HCT116 (cell line): ENCODE measurements around the gene SPRY4. TPM values are rescaled to one million over a fixed set of nuclear protein-coding genes. Genes with fewer than 3 reads are reported as not detected.

ENCODE experiments used
- ATAC-seq: fragments of 200-7000 bp; cut with Tn5 transposase; 2 replicates; pipeline ENCODE4 v1.9.1; 2020; ENCODE audit warnings: mild to moderate bottlenecking, moderate library complexity
- BruUV-seq: library from RNA; stranded (reverse); fragments of 400-500 nt; replicated peaks from 2 replicates; lab custom pipeline; 2021; lab: Mats Ljungman, UMichigan
- CTCF ChIA-PET: fragments of 300-600 bp; sonication (Branson Sonifier 250); formaldehyde crosslinking; loops from one replicate; lab custom pipeline; 2021; ENCODE audit warnings: antibody characterized with exemption; lab: Charles Lee
- POLR2A ChIA-PET: fragments of 300-600, 350-600 bp; sonication (Branson Sonifier 250); formaldehyde crosslinking; loops from one replicate; lab custom pipeline; 2021; ENCODE audit warnings: antibody characterized with exemption; lab: Charles Lee
- RAD21 ChIA-PET, 2 experiments: fragments of 300-600 bp; sonication (Branson Sonifier 250); formaldehyde crosslinking; loops; one replicate each; lab custom pipeline; 2023; ENCODE audit warnings: low total read pairs in 2 of 2; ENCODE audit not compliant: uncharacterized antibody in 2 of 2, unreplicated experiment in 2 of 2, low non-redundant PET in 1 of 2; lab: Charles Lee
- DNase-seq: peaks from one replicate; pipeline ENCODE4 v3.0.0-alpha.2; 2010; ENCODE audit warnings: low read depth, low spot score
- H2AFZ ChIP-seq: fragments of 200-600 bp; shearing (Covaris generic), sonication (generic); 2 replicates; pipeline ENCODE4 v1.6.1; 2017; ENCODE audit warnings: low read depth, mixed run types, mixed read lengths, antibody characterized with exemption, low read length; ENCODE audit not compliant: poor library complexity, severe bottlenecking
- H3K27ac ChIP-seq: 2 replicates; pipeline ENCODE4 v1.5.1; 2012; ENCODE audit warnings: low read depth, low read length
- H3K27me3 ChIP-seq: fragments of 200-600 bp; sonication (generic); 2 replicates; pipeline ENCODE4 v1.6.1; 2016; ENCODE audit warnings: mixed run types, low read length, mixed read lengths; ENCODE audit not compliant: insufficient read depth
- H3K36me3 ChIP-seq, 2 experiments: fragments of 200-500 bp in 1 of 2; fragments of 200-600 bp in 1 of 2; sonication (Bioruptor generic) in 1 of 2; sonication (generic) in 1 of 2; 2 replicates each; pipeline versions ENCODE4 v1.5.1 to v1.6.1; 2014 to 2016; ENCODE audit warnings: low read length in 2 of 2, inconsistent platforms in 1 of 2, mixed read lengths in 1 of 2, mixed run types in 1 of 2; ENCODE audit not compliant: insufficient read depth in 2 of 2, control insufficient read depth in 1 of 2
- H3K4me1 ChIP-seq, 2 experiments: fragments of 200-600 bp in 1 of 2; sonication (generic) in 1 of 2; 2 replicates each; pipeline versions ENCODE4 v1.5.1 to v1.6.1; 2012 to 2017; ENCODE audit warnings: low read length in 2 of 2, inconsistent platforms in 1 of 2, mild to moderate bottlenecking in 1 of 2, mixed read lengths in 1 of 2, mixed run types in 1 of 2, moderate library complexity in 1 of 2; ENCODE audit not compliant: insufficient read depth in 2 of 2, control insufficient read depth in 1 of 2
- H3K4me2 ChIP-seq: fragments of 200-600 bp; sonication (generic); 2 replicates; pipeline ENCODE4 v1.6.1; 2017; ENCODE audit warnings: mixed run types, low read length, mixed read lengths
- H3K4me3 ChIP-seq, 2 experiments: fragments of 200-600 bp in 1 of 2; sonication (generic) in 1 of 2; replicated peaks in 1 of 2; 2 replicates each; pipeline ENCODE4 v1.5.1; 2011 to 2016; ENCODE audit warnings: low read length in 2 of 2, control low read depth in 1 of 2, low read depth in 1 of 2, mild to moderate bottlenecking in 1 of 2, mixed read lengths in 1 of 2, mixed run types in 1 of 2
- H3K79me2 ChIP-seq: fragments of 200-600 bp; sonication (generic); 2 replicates; pipeline ENCODE4 v1.6.1; 2017; ENCODE audit warnings: mild to moderate bottlenecking, mixed run types, low read length, moderate library complexity, mixed read lengths; ENCODE audit not compliant: insufficient read depth
- H3K9ac ChIP-seq: fragments of 200-600 bp; sonication (generic); 2 replicates; pipeline ENCODE4 v1.6.1; 2016; ENCODE audit warnings: low read length, mixed read lengths
- H3K9me2 ChIP-seq: fragments of 200-600 bp; sonication (generic), shearing (Covaris generic); 2 replicates; pipeline ENCODE4 v1.6.1; 2017; ENCODE audit warnings: mixed run types, mild to moderate bottlenecking, moderate library complexity; ENCODE audit not compliant: insufficient read depth
- H3K9me3 ChIP-seq, 2 experiments: fragments of 200-500 bp in 1 of 2; fragments of 200-600 bp in 1 of 2; sonication (Bioruptor generic) in 1 of 2; sonication (generic) in 1 of 2; 2 replicates each; pipeline ENCODE4 v1.6.1; 2014 to 2017; ENCODE audit warnings: low read length in 2 of 2, mixed read lengths in 2 of 2, inconsistent platforms in 1 of 2, low read depth in 1 of 2, mild to moderate bottlenecking in 1 of 2, mixed run types in 1 of 2, moderate library complexity in 1 of 2; ENCODE audit not compliant: control insufficient read depth in 1 of 2, insufficient read depth in 1 of 2
- H4K20me1 ChIP-seq: fragments of 200-600 bp; sonication (generic), shearing (Covaris generic); 2 replicates; pipeline ENCODE4 v1.6.1; 2017; ENCODE audit warnings: mixed run types, mild to moderate bottlenecking, moderate library complexity; ENCODE audit not compliant: insufficient read depth
- CBX3 ChIP-seq: IDR thresholded peaks from 2 replicates; pipeline ENCODE4 v1.6.1; 2012; ENCODE audit warnings: low read depth
- CTCF ChIP-seq, 3 experiments: fragments of 200-600 bp in 1 of 3; sonication (generic) in 1 of 3; IDR thresholded peaks in 2 of 3; conservative IDR thresholded peaks in 1 of 3; 2 replicates each; pipeline ENCODE4 v1.5.1; 2012 to 2017; ENCODE audit warnings: low read depth in 2 of 3, low read length in 2 of 3, antibody characterized with exemption in 1 of 3, borderline replicate concordance in 1 of 3, control low read depth in 1 of 3, mild to moderate bottlenecking in 1 of 3, mixed read lengths in 1 of 3, mixed run types in 1 of 3, moderate library complexity in 1 of 3; ENCODE audit not compliant: insufficient read depth in 1 of 3
- EGR1 ChIP-seq: IDR thresholded peaks from 2 replicates; pipeline ENCODE4 v1.6.1; 2012; ENCODE audit warnings: low read depth
- EZH2 ChIP-seq: fragments of 200-600 bp; sonication (generic); IDR thresholded peaks from 2 replicates; pipeline ENCODE4 v1.6.1; 2017; ENCODE audit warnings: antibody characterized with exemption, mixed run types
- JUND ChIP-seq: IDR thresholded peaks from 2 replicates; pipeline ENCODE4 v1.6.1; 2012
- MAX ChIP-seq: IDR thresholded peaks from 2 replicates; pipeline ENCODE4 v1.6.1; 2012
- POLR2A ChIP-seq: IDR thresholded peaks from 2 replicates; pipeline ENCODE4 v1.7.0; 2011; ENCODE audit warnings: borderline replicate concordance; ENCODE audit not compliant: insufficient read depth, insufficient read length; ENCODE audit errors: extremely low read depth
- POLR2AphosphoS5 ChIP-seq: IDR thresholded peaks from 2 replicates; pipeline ENCODE4 v1.6.1; 2011; ENCODE audit warnings: mild to moderate bottlenecking, low read depth, low read length, moderate library complexity
- SIN3A ChIP-seq: IDR thresholded peaks from 2 replicates; pipeline ENCODE4 v1.6.1; 2012; ENCODE audit warnings: low read depth
- SP1 ChIP-seq: IDR thresholded peaks from 2 replicates; pipeline ENCODE4 v1.6.1; 2012; ENCODE audit warnings: low read depth
- TCF7L2 ChIP-seq: IDR thresholded peaks from 2 replicates; pipeline ENCODE4 v1.7.0; 2011; ENCODE audit warnings: borderline replicate concordance, inconsistent platforms; ENCODE audit not compliant: insufficient read depth, insufficient read length; ENCODE audit errors: extremely low read depth
- YY1 ChIP-seq: IDR thresholded peaks from 2 replicates; pipeline ENCODE4 v1.6.1; 2011; ENCODE audit warnings: low read length, low read depth, moderate library complexity, mild to moderate bottlenecking; ENCODE audit not compliant: insufficient replicate concordance; ENCODE audit errors: extremely low read depth
- ZFX ChIP-seq: fragments of 450-650 bp; IDR thresholded peaks from 2 replicates; pipeline ENCODE4 v1.6.1; 2017
- ZNF274 ChIP-seq: fragments of 200-500 bp; sonication (Bioruptor generic); IDR thresholded peaks from 2 replicates; pipeline ENCODE4 v1.6.1; 2014; ENCODE audit warnings: mild to moderate bottlenecking, low read depth, low read length, inconsistent platforms
- intact Hi-C: fragments of 100-400 bp; cut with micrococcal nuclease; formaldehyde crosslinking; loops from 2 replicates; pipeline ENCODE4 v1.10.0; 2022
- total RNA-seq: library from RNA; stranded (reverse); gene quantifications from one replicate; pipeline ENCODE4 v1.2.1, GENCODE V29; 2021; ENCODE audit not compliant: unreplicated experiment
- TF ChIP-seq, protein P1 (sequence below): IDR thresholded peaks from 2 replicates; pipeline ENCODE4 v1.6.1; 2012

Gene SPRY4
- total RNA-seq, 1 experiment from 2014 or later, result 112 TPM

DNA sequence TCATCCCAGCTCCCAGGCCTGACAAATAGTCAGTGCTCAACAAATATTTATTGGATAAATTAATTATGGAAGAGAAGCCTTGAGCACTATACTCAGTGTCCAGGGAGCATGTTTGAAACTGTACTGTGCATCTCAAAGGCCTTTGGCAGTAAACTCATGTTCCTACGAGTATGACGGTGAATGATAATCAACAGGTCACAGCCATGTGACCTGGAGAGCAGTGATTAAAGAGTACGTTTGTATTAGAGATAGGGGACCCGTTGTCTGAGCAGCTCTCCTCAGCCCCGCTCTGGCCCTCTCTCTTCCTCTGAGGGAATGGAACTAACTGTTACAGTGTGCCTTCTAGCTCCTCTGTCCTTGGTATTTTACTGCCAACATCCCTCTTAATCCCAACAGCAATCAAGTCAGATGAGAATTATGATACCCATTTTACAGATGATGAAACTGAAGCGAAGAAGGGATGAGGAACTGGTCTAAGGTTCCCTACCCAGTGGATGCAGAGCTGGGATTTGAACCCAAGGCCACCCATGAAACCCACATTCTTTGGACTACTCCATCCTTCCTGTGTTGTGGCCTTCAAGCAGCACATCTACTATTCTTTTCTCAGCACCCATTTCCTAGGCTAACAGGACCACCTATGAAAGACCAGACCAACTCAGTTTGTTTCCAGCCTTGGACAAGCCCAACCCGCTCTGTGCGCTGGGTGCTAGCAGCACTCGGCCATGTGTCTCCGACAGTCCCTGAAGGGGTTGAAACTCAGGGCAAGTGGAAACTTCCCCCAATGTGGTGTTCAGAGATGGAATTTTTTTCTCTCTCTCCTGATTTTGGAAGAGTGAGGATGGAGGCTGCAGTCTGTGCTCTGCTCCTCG, 34.9 kb downstream of the SPRY4 start:
- CTCF ChIA-PET, result no interaction called here
- POLR2A ChIA-PET, result no interaction called here
- Histone ChIP-seq H3K4me2 (no peak overlapping the region), H3K9ac (no peak overlapping the region), H3K9me2 (no peaks in the 10 kb centered on the region), H3K9me3 (no peaks in the 10 kb centered on the region), H2AFZ (no peak overlapping the region), H3K36me3 (peaks cover 0 to 4% of the 10 kb centered on the region in 2 experiments; a peak in 1 of 4 replicates), H3K27ac (no peak overlapping the region), H3K4me3 (no peak overlapping the region), H3K4me1 (peaks cover 8 to 21% of the 10 kb centered on the region in 2 experiments; a peak in 3 of 4 replicates), H4K20me1 (no peaks in the 10 kb centered on the region), H3K79me2 (peaks cover 13% of the 10 kb centered on the region; the same call in 1 of the 2 replicates), H3K27me3 (no peaks in the 10 kb centered on the region)
- ATAC-seq (no peak), DNase-seq (no peak)
- RAD21 ChIA-PET, result no interaction called here
- TF ChIP-seq, protein P1, sequence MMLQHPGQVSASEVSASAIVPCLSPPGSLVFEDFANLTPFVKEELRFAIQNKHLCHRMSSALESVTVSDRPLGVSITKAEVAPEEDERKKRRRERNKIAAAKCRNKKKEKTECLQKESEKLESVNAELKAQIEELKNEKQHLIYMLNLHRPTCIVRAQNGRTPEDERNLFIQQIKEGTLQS, result no peak
- TF ChIP-seq EGR1 (no peak), ZFX (no peak), SIN3A (no peak), CTCF (IDR thresholded peaks at IDR 0.05 in 2 of 3, conservative IDR thresholded peaks at IDR 0.05 in 1 of 3; ENCODE audit: borderline replicate concordance in 1 of 3, insufficient read depth in 1 of 3, low read depth in 2 of 3, low read length in 2 of 3) (no peak), POLR2AphosphoS5 (no peak), JUND (no peak), SP1 (no peak), POLR2A (no peak), MAX (no peak), TCF7L2 (no peak), CBX3 (no peak), EZH2 (no peak), YY1 (no peak), ZNF274 (no peak)
- BruUV-seq, result no TSS peak
- intact Hi-C loops, result no loop called here
